Activated naive CD8-positive, alpha-beta T cell treated with anti-CD3 and anti-CD28 coated beads, Interleukin-2, amount 10 ng/mL, durations not matched to agents 7 days and 5 days (primary cell): ENCODE data around the gene OIT3. TPM values are rescaled to one million over a fixed set of nuclear protein-coding genes. Genes with fewer than 3 reads are reported as not detected.
"Not testable (repeated sequence)": the region's sequence is repeated elsewhere in the genome, so short reads cannot be mapped to it uniquely, and the experiment has no call there.

ENCODE experiments used
- ATAC-seq: fragments of 150-1000 bp; cut with Tn5 transposase; one replicate; pipeline ENCODE4 v1.10.0; 2021; ENCODE audit warnings: low read depth, moderate library complexity
- POLR2A ChIA-PET: fragments of 350-600 bp; sonication (Branson Sonifier 250); formaldehyde crosslinking; loops from one replicate; lab custom pipeline; 2021; ENCODE audit warnings: antibody characterized with exemption; lab: Charles Lee
- DNase-seq: peaks from one replicate; pipeline ENCODE4 v3.0.0; 2021
- H3K27ac Mint-ChIP-seq: one replicate; pipeline ENCODE4 v1.8.0; 2022; ENCODE audit warnings: mild to moderate bottlenecking, mixed read lengths
- H3K27me3 Mint-ChIP-seq: one replicate; pipeline ENCODE4 v1.8.0; 2022; ENCODE audit warnings: mild to moderate bottlenecking, moderate library complexity, mixed read lengths
- H3K36me3 Mint-ChIP-seq: one replicate; pipeline ENCODE4 v1.8.0; 2021; ENCODE audit warnings: mild to moderate bottlenecking, mixed read lengths
- H3K4me1 Mint-ChIP-seq: one replicate; pipeline ENCODE4 v1.8.0; 2021; ENCODE audit warnings: mixed read lengths
- H3K4me3 Mint-ChIP-seq: one replicate; pipeline ENCODE4 v1.8.0; 2022; ENCODE audit warnings: mild to moderate bottlenecking, moderate library complexity, mixed read lengths
- H3K9me3 Mint-ChIP-seq: one replicate; pipeline ENCODE4 v1.8.0; 2021; ENCODE audit warnings: mixed read lengths
- total RNA-seq, 2 experiments: library from RNA; stranded (reverse); gene quantifications; one replicate each; pipeline ENCODE4 v1.2.3, GENCODE V29; 2021

Gene OIT3
- total RNA-seq, 2 experiments from 2014 or later = not detected

DNA sequence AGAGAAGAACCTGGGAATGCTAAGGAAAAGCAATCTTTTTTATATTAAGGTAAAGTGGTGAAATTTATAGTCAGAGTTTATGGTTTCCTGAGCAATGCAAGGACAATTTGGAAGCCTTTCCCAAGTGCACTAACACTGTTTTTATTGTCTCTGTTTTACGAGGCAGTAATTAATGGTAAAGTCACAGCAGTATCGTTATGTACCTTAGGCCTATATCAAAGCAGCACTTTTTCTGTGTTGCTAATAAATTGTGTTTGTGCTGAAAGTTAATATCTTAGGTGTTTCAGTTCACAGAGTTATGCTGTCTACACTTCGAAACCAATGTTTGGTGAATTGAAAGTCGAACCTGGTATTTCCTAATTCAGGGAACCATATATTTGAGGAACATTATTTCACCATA is 19.2 kb downstream of the OIT3 start:
- ATAC-seq = no peak
- H3K4me3 Mint-ChIP-seq = no peak overlapping the region

GRCh38 chr10:72913287-72913686 is 19.7 kb downstream of the OIT3 start:
- POLR2A ChIA-PET = no interaction called here
- H3K4me3 Mint-ChIP-seq = no peak overlapping the region
- H3K9me3 Mint-ChIP-seq = no peaks in the 10 kb centered on the region
- H3K4me1 Mint-ChIP-seq = no peaks in the 10 kb centered on the region
- H3K27me3 Mint-ChIP-seq = peaks cover 5% of the 10 kb centered on the region
- no peaks in the 10 kb centered on the region for H3K36me3 Mint-ChIP-seq
- H3K27ac Mint-ChIP-seq = no peak overlapping the region
- ATAC-seq (no peak), DNase-seq (no peak)

More for the DNA sequence above, 19.2 kb downstream of the OIT3 start:
- H3K9me3 Mint-ChIP-seq = no peaks in the 10 kb centered on the region
- POLR2A ChIA-PET = no interaction called here
- H3K27me3 Mint-ChIP-seq = peaks cover 2% of the 10 kb centered on the region
- no peaks in the 10 kb centered on the region for H3K36me3 Mint-ChIP-seq
- no peaks in the 10 kb centered on the region for H3K4me1 Mint-ChIP-seq
- H3K27ac Mint-ChIP-seq = no peak overlapping the region
- no peak for DNase-seq

DNA sequence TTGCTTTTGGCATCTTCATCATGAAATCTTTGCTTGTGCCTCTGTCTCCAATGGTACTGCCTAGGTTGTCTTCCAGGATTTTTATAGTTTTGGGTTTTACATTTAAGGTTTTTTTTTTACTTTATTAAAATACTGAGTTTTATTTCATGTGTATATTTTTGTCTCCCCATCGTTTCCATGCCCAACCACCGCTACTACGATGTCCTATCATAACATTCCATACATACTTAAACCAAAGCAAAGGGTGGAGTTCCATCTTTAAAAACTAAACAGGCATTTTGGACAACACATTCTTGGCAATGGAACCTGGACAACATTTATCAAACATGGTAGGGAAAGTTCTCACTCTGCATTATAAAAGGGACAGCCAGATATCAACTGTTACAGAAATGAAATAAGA is 23.7 kb downstream of the OIT3 start:
- POLR2A ChIA-PET, H3K36me3 Mint-ChIP-seq, H3K4me3 Mint-ChIP-seq, ATAC-seq, DNase-seq, H3K27ac Mint-ChIP-seq, H3K4me1 Mint-ChIP-seq: not testable (repeated sequence)
- Mint-ChIP-seq H3K9me3 (peaks cover 10% of the 10 kb centered on the region), H3K27me3 (peaks cover 18% of the 10 kb centered on the region)

DNA sequence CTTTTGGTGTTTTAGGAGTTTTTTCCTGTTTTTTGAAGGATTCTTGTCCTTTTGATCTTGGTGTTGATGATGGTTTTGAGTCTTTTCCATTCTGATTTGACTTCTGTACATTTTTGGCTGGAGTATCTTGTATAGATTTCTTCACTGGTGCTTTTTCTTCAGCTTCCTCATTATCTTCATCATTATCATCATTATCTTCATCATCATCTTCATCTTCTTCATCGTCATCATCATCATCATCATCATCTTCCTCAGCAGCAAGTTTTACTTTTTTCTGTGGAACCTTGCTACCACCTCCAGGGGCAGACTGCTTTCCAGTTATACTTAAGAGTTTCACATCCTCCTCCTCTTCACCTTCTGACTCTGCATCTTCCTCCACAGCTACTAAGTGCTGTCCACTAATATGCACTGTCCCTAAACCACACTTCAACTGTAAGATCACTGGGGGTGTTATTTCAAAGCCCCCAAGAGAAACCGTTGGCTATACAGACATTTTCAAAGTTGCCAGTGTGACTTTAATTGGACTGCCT is 24.3 kb downstream of the OIT3 start:
- H3K27ac Mint-ChIP-seq, H3K4me1 Mint-ChIP-seq, ATAC-seq, H3K4me3 Mint-ChIP-seq, H3K36me3 Mint-ChIP-seq, POLR2A ChIA-PET, DNase-seq: not testable (repeated sequence)
- Mint-ChIP-seq H3K27me3 (peaks cover 20% of the 10 kb centered on the region), H3K9me3 (peaks cover 13% of the 10 kb centered on the region)

DNA sequence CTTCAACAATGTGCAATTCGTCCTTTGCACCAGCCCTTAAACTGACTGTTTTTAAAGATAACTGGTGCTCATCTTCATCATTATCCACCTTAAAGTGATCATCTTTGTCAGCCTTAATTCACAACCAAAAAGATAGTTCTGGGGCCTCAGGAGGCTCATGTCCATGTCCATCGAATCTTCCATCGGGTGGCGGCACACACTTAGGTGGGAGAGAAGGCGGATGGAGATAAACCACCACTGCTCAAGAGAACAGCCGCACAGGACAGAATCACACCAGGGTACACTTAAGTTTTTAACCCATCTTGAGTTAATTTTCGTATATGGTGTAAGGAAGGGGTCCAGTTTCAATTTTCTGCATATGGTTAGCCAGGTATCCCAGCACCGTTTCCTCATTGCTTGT is 24.8 kb downstream of the OIT3 start:
- Mint-ChIP-seq H3K36me3 (peaks cover 2% of the 10 kb centered on the region), H3K27ac (no peak overlapping the region), H3K9me3 (peaks cover 13% of the 10 kb centered on the region), H3K4me1 (no peaks in the 10 kb centered on the region), H3K27me3 (peaks cover 20% of the 10 kb centered on the region), H3K4me3 (no peak overlapping the region)
- no peak for ATAC-seq
- no peak for DNase-seq
- POLR2A ChIA-PET = no interaction called here

DNA sequence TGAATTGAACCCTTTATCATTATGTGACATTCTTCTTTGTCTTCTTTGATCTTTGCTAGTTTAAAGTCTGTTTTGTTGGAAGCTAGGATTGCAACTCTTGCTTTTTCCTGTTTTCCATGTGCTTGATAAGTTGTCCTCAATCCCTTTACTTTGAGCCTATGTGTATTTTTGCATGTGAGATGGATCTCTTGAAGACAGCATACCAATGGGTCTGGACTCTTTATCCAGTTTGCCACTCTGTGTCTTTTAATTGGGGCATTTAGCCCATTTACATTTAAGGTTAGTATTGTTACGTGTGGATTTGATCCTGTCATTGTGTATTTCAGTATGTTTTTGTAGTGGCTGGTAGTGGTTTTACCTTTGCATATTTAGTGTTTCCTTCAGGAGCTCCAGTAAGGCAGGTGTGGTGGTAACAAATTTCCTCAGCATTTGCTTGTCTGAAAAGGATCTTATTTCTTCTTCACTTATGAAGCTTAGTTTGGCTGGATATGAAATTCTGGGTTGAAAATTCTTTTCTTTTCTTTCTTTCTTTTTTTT is 27.7 kb downstream of the OIT3 start:
- H3K4me1 Mint-ChIP-seq, ATAC-seq, H3K36me3 Mint-ChIP-seq, POLR2A ChIA-PET, H3K27ac Mint-ChIP-seq, H3K4me3 Mint-ChIP-seq, DNase-seq: not testable (repeated sequence)
- Mint-ChIP-seq H3K27me3 (peaks cover 22% of the 10 kb centered on the region), H3K9me3 (peaks cover 13% of the 10 kb centered on the region)

DNA sequence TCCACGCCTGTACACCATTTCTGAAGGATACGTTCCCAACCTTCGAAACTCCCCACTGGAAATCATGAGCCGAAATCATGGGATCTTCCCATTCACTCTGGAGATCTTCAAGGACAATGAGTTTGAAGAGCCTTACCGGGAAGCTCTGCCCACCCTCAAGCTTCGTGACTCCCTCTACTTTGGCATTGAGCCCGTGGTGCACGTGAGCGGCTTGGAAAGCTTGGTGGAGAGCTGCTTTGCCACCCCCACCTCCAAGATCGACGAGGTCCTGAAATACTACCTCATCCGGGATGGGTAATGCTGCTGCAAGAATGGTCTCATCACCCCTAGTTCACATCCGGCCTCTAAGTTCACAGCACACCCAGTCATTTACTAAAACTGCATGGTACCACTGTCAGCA is 30.8 kb downstream of the OIT3 start:
- POLR2A ChIA-PET = no interaction called here
- no peak overlapping the region for H3K27ac Mint-ChIP-seq
- H3K4me3 Mint-ChIP-seq = no peak overlapping the region
- no peak for ATAC-seq
- DNase-seq = no peak
- peaks cover 15% of the 10 kb centered on the region for H3K27me3 Mint-ChIP-seq
- peaks cover 13% of the 10 kb centered on the region for H3K9me3 Mint-ChIP-seq
- peaks cover 2% of the 10 kb centered on the region for H3K36me3 Mint-ChIP-seq
- H3K4me1 Mint-ChIP-seq = no peaks in the 10 kb centered on the region

DNA sequence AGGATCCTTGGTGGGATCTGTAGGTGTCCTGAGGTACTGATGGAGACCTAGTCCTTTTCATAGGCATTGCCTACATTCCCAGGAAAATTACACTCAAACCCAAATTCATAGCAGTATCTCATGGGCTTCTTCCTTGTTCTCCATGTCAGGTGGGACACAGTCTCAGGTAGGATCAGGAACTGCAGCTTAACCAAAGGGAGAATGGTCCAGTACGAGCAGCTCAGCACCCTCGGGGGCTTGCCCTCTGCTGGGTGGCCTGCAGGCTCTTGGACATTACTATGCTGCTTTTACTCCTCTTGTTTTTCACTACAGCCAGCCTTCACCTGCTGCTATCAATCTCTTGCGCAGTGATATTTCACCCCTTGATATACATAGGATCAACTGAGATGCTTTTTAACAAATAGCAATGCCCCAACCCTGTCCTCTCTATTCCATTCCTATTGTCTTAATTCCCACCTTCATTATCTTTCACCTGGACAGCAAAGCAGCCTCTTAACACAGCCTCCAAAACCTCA is 32.5 kb downstream of the OIT3 start:
- no peak for ATAC-seq
- no peaks in the 10 kb centered on the region for H3K4me1 Mint-ChIP-seq
- POLR2A ChIA-PET = no interaction called here

DNA sequence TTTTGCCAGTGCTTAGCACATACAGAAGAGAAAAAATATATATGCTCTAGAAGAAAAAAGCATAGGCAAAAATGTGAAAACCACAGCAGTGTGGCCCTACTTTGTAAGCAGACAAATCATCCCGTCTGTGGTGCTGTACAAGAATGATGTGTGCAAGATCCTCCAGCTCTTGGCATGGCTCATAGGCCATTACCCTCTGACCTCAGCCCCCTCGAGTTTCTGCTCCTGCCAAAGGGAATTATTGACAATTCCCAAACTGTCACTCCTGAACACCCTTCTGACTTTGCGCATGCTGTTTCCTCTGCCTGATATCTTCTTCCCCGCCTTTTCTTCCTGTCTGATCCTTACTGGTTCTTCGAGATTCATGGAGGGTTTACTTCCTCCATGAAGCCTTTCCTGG is 33.9 kb downstream of the OIT3 start:
- DNase-seq (no peak), ATAC-seq (no peak)
- no peak overlapping the region for H3K27ac Mint-ChIP-seq
- POLR2A ChIA-PET = no interaction called here
- H3K36me3 Mint-ChIP-seq = no peaks in the 10 kb centered on the region
- H3K27me3 Mint-ChIP-seq = peaks cover 6% of the 10 kb centered on the region
- no peaks in the 10 kb centered on the region for H3K4me1 Mint-ChIP-seq
- H3K4me3 Mint-ChIP-seq = no peak overlapping the region
- peaks cover under 1% of the 10 kb centered on the region for H3K9me3 Mint-ChIP-seq

More for the DNA sequence above, 32.5 kb downstream of the OIT3 start:
- Mint-ChIP-seq H3K4me3 (no peak overlapping the region), H3K36me3 (peaks cover 2% of the 10 kb centered on the region), H3K27ac (no peak overlapping the region), H3K27me3 (peaks cover 7% of the 10 kb centered on the region), H3K9me3 (peaks cover 5% of the 10 kb centered on the region)
- DNase-seq = no peak

GRCh38 chr10:72928798-72929197 is 35.3 kb downstream of the OIT3 start:
- no peak overlapping the region for H3K4me3 Mint-ChIP-seq
- peaks cover 5% of the 10 kb centered on the region for H3K27me3 Mint-ChIP-seq
- DNase-seq (no peak), ATAC-seq (no peak)
- H3K27ac Mint-ChIP-seq = no peak overlapping the region
- no peaks in the 10 kb centered on the region for H3K36me3 Mint-ChIP-seq
- H3K9me3 Mint-ChIP-seq = no peaks in the 10 kb centered on the region
- H3K4me1 Mint-ChIP-seq = no peaks in the 10 kb centered on the region
- POLR2A ChIA-PET = no interaction called here

DNA sequence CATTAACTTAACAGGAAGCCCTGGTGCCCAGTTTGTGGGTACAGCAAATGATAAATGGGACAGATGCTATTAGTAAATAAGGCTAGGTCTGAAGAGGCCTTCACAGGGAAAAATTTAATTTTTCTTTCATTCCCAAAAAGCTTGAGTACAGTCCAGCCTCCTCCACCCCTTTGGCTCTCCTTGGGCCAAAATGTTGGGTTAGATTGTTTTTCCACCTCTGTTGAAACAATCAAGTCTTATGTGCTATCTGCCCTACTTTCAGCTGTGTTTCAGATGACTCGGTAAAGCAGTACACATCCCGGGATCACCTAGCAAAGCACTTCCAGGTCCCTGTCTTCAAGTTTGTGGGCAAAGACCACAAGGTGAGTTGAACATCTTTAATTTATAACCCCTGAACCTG is 36.7 kb downstream of the OIT3 start:
- Mint-ChIP-seq H3K27me3 (peaks cover 5% of the 10 kb centered on the region), H3K4me1 (no peaks in the 10 kb centered on the region), H3K9me3 (no peaks in the 10 kb centered on the region), H3K36me3 (no peaks in the 10 kb centered on the region), H3K4me3 (no peak overlapping the region), H3K27ac (no peak overlapping the region)
- POLR2A ChIA-PET = no interaction called here
- ATAC-seq (no peak), DNase-seq (no peak)

DNA sequence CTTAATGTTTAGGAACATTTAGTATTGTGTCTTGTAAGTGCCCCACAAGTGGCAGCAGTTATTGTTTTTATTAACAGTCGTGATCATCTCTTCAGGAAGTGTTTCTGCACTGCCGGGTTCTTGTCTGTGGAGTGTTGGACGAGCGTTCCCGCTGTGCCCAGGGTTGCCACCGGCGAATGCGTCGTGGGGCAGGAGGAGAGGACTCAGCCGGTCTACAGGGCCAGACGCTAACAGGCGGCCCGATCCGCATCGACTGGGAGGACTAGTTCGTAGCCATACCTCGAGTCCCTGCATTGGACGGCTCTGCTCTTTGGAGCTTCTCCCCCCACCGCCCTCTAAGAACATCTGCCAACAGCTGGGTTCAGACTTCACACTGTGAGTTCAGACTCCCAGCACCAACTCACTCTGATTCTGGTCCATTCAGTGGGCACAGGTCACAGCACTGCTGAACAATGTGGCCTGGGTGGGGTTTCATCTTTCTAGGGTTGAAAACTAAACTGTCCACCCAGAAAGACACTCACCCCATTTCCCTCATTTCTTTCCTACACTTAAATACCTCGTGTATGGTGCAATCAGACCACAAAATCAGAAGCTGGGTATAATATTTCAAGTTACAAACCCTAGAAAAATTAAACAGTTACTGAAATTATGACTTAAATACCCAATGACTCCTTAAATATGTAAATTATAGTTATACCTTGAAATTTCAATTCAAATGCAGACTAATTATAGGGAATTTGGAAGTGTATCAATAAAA is 38.9 kb downstream of the OIT3 start:
- DNase-seq = no peak
- no peak for ATAC-seq
- H3K4me3 Mint-ChIP-seq = no peak overlapping the region
- H3K9me3 Mint-ChIP-seq = no peaks in the 10 kb centered on the region
- H3K27me3 Mint-ChIP-seq = peaks cover 2% of the 10 kb centered on the region
- POLR2A ChIA-PET = no interaction called here
- H3K27ac Mint-ChIP-seq = no peak overlapping the region
- H3K36me3 Mint-ChIP-seq = no peaks in the 10 kb centered on the region
- H3K4me1 Mint-ChIP-seq = no peaks in the 10 kb centered on the region

- H3K9me3 Mint-ChIP-seq = no peaks in the 10 kb centered on the region
- no peaks in the 10 kb centered on the region for H3K36me3 Mint-ChIP-seq
- no peaks in the 10 kb centered on the region for H3K27me3 Mint-ChIP-seq
- DNase-seq (no peak), ATAC-seq (no peak)
- POLR2A ChIA-PET = no interaction called here
- no peak overlapping the region for H3K27ac Mint-ChIP-seq
- no peaks in the 10 kb centered on the region for H3K4me1 Mint-ChIP-seq
- no peak overlapping the region for H3K4me3 Mint-ChIP-seq
Observed at GRCh38 chr10:72935361-72935760, 41.8 kb downstream of the OIT3 start.
